GM21381 (cell line): ENCODE measurements around the gene IGFLR1.
"Not testable (repeated sequence)": the region's sequence is repeated elsewhere in the genome, so short reads cannot be mapped to it uniquely, and the experiment has no call there.

Experiments
- ATAC-seq: cut with Tn5 transposase; IDR thresholded peaks from one replicate; pipeline ENCODE4 v1.9.1; 2021; ENCODE audit warnings: mild to moderate bottlenecking, moderate library complexity; ENCODE audit not compliant: unreplicated experiment

The IGFLR1 gene

DNA sequence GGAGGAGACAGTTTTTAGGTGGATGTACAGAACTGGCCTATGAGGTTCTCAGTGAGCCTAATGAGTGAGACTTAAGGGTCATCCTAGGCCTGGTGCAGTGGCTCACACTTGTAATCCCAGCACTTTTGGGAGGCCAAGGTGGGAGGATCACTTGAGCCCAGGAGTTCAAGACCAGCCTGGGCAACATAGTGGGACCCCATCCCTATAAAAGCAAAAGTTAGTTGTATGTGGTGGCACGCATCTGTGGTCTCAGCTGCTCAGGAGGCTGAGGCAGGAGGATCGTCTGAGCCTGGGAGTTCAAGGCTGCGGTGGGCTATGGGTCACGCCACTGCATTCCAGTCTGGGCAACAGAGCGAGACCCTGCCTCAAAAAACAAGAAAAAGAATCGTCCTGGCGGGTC is 18.1 kb downstream of the IGFLR1 start:
- ATAC-seq, result not testable (repeated sequence)

DNA sequence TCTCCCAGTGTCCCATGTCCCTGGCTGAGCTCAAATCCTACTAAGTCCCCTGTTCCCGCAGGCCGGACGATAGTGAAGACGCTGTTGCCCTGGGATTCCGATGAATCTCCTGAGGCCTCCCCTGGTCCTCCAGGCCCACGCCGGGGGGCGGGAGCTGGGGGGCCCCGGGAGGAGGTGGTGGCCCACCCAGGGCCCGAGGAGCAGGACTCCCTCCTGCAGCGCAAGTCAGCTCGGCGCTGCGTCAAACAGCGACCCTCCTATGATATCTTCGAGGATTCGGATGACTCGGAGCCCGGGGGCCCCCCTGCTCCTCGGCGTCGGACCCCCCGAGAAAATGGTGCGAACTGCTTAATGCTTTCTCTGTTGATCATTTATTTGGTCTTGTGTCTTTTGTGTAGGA is 18.6 kb downstream of the IGFLR1 start:
- no peak for ATAC-seq

DNA sequence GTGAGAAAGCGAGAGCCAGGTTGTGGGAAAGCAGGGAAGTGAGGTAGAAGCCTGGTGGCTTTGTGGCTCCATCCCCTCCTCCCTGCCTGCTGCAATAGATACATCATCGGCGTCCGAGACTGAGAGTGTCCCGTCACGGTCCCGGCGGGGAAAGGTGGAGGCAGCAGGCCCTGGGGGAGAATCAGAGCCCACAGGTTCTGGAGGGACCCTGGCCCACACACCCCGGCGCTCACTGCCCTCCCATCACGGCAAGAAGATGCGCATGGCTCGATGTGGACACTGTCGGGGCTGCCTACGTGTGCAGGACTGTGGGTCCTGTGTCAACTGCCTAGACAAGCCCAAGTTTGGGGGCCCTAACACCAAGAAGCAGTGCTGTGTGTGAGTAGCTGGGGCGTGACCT is 19.4 kb downstream of the IGFLR1 start:
- ATAC-seq, result no peak

DNA sequence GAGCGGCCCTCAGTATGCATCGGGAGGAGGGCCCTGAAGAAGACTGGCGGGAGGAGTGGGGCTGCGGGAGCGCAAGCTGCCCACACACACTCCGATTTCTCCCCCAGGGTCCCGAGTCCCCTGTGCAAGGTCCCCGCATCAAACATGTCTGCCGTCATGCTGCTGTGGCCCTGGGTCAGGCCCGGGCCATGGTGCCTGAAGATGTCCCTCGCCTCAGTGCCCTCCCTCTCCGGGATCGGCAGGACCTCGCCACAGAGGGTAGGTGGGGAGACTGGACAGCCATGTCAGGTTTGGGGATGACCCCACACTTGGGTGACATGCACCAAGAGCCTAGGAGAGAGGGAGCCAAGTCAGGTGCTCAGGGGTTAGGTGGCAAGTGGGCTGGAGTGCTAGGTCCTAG is 19.8 kb downstream of the IGFLR1 start:
- no peak for ATAC-seq

DNA sequence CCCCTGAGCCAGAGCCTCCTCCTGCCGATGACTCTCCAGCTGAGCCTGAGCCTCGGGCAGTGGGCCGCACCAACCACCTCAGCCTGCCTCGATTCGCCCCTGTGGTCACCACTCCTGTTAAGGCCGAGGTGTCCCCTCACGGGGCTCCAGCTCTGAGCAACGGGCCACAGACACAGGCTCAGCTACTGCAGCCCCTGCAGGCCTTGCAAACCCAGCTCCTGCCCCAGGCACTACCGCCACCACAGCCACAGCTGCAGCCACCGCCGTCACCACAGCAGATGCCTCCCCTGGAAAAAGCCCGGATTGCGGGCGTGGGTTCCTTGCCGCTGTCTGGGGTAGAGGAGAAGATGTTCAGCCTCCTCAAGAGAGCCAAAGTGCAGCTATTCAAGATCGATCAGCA is 20.9 kb downstream of the IGFLR1 start:
- no peak for ATAC-seq

- ATAC-seq, result no peak
These were observed 21.6 kb downstream of the IGFLR1 start for GRCh38 chr19:35720648-35721047.

GRCh38 chr19:35720163-35720524 is 22.1 kb downstream of the IGFLR1 start:
- ATAC-seq, result no peak

DNA sequence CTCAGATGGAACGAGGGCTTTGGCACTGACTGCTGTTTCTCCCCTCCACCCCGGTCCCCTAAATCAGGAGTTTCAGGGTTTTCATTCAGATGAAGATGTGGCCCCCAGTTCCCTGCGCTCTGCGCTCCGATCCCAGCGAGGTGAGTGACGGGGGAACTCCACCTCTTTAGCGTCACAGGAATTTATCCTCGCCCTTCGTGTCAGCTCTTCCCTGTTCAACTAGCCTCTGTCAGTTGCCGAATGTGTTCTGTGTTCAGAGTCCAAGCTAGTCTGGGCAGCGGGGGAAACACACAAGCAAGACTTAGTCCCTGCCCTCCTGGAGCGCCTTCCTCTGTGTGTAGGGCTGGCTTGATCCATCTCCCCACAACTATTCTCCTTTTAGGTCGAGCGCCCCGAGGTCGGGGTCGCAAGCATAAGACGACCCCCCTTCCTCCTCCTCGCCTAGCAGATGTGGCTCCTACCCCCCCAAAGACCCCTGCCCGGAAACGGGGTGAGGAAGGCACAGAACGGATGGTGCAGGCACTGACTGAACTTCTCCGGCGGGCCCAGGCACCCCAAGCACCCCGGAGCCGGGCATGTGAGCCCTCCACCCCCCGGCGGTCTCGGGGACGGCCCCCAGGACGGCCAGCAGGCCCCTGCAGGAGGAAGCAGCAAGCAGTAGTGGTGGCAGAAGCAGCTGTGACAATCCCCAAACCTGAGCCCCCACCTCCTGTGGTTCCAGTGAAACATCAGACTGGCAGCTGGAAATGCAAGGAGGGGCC is 22.7 kb downstream of the IGFLR1 start:
- ATAC-seq, result no peak

DNA sequence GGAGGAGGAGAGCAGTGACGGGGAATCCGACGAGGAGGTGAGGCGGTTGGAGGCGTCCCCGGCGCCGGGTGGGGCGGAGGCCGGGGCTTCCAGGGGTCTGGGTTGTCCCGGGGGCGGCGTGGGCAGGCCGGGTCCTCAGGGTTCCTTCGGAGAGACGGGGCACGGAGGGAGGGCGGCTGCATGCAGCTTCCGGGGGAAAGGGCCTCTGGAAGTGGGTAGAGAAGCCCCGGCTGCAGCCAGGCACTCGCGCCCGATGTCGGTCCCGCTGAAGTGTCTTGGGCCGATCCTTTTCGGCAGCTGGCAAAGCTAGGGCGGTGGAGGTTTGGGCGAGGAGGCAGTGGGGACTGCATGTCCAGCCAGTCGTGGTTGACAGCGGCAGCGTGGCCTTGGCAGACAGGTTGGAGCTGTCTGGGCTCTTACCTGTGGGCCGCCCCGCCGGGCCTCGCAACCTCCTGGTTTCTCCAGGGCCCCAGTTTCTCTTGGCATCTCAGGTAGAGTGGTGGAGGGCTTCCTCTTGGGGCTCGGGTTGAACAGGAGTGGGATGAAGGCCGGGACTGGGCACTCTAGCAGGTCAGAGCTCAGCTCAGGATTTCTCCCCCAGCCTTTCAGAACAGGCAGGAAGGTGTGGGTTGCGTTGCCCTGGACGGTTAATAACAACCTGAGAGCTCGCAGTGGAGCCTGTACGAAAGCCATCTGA is 23.8 kb downstream of the IGFLR1 start:
- ATAC-seq, result no peak

- ATAC-seq, result no peak
These were observed 24.4 kb downstream of the IGFLR1 start, which contains the start of gene KMT2B for GRCh38 chr19:35717665-35718344. KMT2B (plus strand) TSS chr19:35718003; CDS start chr19:35718019, 16 bp downstream.

DNA sequence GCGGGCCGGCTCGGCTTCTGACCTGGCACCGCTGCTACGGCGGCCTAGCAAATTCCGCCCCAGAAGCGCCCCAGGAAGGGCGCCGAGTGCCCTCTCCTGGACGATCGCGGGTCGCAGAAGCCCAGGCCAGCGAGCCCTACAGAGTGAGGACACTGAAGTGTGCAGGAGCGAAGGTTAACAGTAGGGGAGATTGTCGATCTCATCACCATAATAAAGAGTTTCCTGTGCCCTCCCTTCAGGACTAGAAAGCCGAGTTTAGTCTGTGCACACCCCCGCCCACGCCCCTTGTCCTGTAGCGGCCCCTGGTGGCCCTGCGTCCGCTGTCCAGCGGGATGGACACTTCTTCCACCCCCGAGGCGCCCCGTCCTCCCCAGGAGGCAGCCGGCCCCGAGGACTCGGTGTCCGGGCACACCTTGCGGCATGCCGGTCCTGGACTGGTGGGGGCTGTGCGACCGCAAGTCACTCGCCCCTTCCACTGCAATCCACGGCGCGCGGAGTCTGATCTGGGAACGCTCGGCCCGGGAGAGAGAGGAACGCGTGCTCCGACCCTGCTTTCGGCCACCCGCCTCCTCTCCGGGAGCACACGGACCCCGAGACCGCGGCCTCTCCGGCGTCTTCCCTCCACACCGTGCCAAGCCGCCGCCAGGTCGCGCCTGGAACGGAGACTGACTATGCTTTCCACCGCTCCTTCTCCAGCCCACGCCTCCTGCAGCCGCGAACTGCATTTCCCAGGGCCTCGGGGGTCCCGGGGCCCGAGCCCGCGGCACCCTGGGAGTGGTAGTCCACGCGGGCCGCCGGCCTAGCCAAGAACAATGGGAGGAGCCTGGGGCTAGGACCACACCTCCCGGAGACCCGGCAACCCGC is 25.2 kb downstream of the IGFLR1 start:
- ATAC-seq, result peak; percentile 54

GRCh38 chr19:35715981-35716800 is 26.1 kb downstream of the IGFLR1 start:
- ATAC-seq, result no peak

GRCh38 chr19:35715355-35715809 is 26.9 kb downstream of the IGFLR1 start:
- no peak for ATAC-seq

DNA sequence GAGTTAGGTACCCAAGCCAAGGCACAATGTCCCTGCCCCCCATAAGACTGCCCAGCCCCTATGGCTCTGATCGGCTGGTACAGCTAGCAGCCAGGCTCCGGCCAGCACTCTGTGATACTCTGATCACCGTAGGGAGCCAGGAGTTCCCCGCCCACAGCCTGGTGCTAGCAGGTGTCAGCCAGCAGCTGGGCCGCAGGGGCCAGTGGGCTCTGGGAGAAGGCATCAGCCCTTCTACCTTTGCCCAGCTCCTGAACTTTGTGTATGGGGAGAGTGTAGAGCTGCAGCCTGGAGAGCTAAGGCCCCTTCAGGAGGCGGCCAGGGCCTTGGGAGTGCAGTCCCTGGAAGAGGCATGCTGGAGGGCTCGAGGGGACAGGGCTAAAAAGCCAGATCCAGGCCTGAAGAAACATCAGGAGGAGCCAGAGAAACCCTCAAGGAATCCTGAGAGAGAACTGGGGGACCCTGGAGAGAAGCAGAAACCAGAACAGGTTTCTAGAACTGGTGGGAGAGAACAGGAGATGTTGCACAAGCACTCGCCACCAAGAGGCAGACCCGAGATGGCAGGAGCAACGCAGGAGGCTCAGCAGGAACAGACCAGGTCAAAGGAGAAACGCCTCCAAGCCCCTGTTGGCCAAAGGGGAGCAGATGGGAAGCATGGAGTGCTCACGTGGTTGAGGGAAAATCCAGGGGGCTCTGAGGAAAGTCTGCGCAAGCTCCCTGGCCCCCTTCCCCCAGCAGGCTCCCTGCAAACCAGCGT is 27.5 kb downstream of the IGFLR1 start:
- no peak for ATAC-seq

GRCh38 chr19:35713904-35714495 is 28.3 kb downstream of the IGFLR1 start:
- no peak for ATAC-seq

- ATAC-seq, result no peak
These were observed 28.8 kb downstream of the IGFLR1 start for GRCh38 chr19:35713506-35713850.

GRCh38 chr19:35712567-35713505 is 29.4 kb downstream of the IGFLR1 start:
- ATAC-seq, result no peak
